Upper lobe of left lung (tissue), 4 donors: ENCODE data around the gene LRRC8D.

ENCODE experiments used
- POLR2A ChIP-seq, 4 donors: fragments of 450-650 bp; IDR thresholded peaks; one replicate each; pipeline ENCODE4 v1.5.1; 2016 to 2017; ENCODE audit warnings: antibody characterized with exemption in 4 of 4, mild to moderate bottlenecking in 2 of 4
- TF ChIP-seq, protein P1 (sequence below), 6 experiments: fragments of 450-650 bp in 4 of 6; fragments of 200-600 bp in 2 of 6; sonication (generic) in 2 of 6; IDR thresholded peaks; one replicate each; pipeline ENCODE4 v1.5.1; 2016 to 2019; ENCODE audit warnings: antibody characterized with exemption in 6 of 6

DNA sequence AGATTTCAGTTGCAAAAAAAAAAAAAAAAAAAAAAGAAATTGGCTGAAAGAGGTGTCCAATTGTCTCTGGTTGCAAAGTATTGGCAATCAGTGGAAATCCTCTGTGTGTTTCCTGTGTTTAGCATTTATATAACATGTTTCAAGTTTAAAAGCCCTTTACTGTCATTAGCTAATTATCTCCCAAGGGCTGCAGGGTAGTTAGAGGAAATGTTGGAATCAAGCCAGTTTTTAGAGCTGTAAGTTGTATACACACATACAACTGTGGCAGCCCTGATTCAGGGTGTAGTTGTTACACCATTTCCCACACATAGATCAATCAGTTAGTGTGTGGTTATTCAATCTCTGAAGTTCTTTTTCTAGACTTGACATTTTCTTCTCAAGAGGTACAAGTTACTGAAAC, 165.2 kb downstream of the LRRC8D start:
- TF ChIP-seq, protein P1, sequence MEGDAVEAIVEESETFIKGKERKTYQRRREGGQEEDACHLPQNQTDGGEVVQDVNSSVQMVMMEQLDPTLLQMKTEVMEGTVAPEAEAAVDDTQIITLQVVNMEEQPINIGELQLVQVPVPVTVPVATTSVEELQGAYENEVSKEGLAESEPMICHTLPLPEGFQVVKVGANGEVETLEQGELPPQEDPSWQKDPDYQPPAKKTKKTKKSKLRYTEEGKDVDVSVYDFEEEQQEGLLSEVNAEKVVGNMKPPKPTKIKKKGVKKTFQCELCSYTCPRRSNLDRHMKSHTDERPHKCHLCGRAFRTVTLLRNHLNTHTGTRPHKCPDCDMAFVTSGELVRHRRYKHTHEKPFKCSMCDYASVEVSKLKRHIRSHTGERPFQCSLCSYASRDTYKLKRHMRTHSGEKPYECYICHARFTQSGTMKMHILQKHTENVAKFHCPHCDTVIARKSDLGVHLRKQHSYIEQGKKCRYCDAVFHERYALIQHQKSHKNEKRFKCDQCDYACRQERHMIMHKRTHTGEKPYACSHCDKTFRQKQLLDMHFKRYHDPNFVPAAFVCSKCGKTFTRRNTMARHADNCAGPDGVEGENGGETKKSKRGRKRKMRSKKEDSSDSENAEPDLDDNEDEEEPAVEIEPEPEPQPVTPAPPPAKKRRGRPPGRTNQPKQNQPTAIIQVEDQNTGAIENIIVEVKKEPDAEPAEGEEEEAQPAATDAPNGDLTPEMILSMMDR (IDR thresholded peaks at IDR 0.05), result no peak
- no peak for TF ChIP-seq POLR2A (IDR thresholded peaks at IDR 0.05)
